ENCODE data around the gene HNRNPM. TPM values are rescaled to one million over a fixed set of nuclear protein-coding genes. Genes with fewer than 3 reads are reported as not detected.

The HNRNPM gene
- polyA plus RNA-seq, 3 donors, result 433 to 501 (median 481) TPM

DNA sequence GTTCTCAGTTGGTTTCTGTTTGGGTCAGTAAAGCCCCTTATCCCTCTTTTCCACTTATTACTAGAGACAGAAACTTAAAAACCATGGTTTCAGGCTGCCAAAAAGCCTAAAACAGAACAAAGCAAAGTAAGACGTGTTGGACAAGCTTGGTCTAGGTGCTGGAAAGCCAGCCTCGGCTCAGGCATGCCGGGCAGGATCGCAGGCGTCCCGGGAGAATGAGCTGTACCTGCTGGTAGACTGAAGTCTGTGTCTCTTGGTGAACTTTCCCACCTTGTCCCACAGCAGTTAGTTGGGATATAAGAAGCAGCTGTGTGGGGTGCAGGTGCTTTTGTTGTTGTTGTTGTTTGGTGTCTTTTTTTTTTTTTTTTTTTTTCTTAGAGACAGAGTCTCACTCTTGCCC lies 36.8 kb downstream of the HNRNPM start:
- DNase-seq (ENCODE audit: low read depth in 3 of 3, low spot score in 2 of 3), result no peak

DNA sequence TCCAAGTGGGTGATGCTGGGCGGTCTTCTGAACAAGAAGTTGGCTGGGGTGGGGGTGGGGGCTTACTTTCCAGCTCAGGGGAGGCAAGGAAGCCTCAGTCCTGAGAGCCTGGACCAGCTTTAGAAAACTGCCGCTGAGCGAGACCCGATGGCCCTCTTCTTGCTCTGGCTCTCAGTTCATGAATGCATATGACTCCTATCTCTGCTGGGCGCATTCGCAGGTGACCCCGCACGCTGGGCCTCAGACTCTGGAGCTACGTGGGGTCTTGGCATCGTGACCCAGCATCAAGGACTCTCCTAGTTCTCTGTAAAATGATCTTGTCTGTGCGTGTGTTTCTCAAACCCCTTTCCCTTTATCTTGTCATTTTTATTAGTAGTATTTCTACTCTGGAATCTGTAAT lies 37.9 kb downstream of the HNRNPM start:
- DNase-seq (ENCODE audit: low read depth in 3 of 3, low spot score in 2 of 3), result no peak

DNA sequence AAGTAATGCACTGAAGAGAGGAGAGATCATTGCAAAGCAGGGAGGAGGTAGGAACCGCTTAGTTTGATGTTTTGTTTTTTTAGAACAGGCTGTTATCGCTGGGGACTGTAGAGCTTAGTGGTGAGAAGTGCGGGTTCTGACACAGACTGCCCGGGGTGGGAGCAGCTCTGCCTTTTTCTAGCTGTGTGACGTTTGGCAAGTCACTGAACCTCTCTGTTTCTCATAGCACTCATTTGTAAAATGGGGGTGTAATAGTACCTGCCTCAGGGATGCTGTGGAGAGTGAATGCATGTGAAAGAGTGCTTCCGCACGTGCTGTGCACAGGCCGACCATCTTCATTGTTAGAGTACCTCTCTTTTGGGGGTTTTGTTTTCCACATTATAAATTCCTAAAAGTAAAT lies 38.4 kb downstream of the HNRNPM start:
- DNase-seq (ENCODE audit: low read depth in 3 of 3, low spot score in 2 of 3), result no peak

GRCh38 chr19:8484331-8484894 lies 39.6 kb downstream of the HNRNPM start:
- DNase-seq (ENCODE audit: low read depth in 3 of 3, low spot score in 2 of 3), result no peak

GRCh38 chr19:8485561-8486371 lies 41.0 kb downstream of the HNRNPM start:
- DNase-seq (ENCODE audit: low read depth in 3 of 3, low spot score in 2 of 3), result no peak

DNA sequence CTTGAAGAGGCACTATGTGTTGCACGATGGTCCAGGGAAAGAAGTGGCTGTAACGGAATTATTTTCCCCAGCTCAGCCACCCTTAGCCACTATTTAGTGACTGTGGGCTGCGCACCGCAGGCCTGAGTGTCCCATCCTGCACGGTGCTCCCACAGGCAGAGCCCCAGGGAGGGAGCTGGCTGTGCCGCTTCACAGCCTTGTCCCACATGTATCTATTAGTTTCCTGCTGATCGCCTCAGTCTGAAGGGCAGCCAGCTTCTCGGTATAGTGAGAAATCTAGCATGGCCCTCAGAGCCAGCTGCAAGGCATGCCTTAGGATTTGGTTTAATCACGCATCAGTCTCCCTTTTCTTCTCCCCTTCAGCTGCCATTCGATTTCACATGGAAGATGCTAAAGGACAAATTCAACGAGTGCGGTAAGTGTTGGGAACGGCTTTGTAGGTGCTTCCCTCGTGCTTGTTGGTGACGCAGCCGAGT lies 41.9 kb downstream of the HNRNPM start:
- DNase-seq (ENCODE audit: low read depth in 3 of 3, low spot score in 2 of 3), result no peak

DNA sequence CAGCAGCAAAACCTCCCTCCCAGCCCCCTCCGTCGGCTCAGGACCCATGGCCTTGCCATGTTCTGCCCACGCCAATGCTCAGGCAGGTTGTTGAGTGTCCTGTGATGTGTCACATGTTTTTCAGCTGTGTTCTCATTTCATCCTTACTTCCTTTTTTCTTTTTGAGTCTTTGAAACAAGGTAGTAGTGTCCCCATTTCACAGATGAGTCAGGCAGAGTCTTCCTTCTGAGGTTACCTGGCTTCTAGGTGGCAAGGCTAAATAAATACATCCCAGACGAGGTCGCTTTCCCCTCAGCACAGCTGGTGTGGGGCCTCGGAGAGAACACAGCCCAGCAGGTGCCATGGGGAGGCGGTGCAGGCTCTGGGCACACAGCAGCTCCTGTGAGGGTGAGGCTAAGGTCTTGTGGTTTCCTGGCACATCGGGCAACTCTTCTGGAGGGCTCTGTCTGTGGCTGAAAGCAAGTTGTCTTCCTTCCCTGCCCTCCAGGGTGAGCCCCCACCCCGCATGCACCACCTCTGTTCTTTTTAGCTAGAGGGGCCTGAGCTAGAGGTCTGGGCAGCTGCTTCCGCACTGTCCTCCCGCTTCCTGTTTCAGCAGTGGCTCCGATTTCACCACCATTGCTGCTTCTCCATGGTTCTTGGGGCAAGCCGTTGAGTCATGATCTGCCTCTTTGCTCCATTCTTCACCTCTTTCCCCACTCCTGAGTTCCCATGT lies 42.5 kb downstream of the HNRNPM start:
- DNase-seq (ENCODE audit: low read depth in 3 of 3, low spot score in 2 of 3), result no peak

DNA sequence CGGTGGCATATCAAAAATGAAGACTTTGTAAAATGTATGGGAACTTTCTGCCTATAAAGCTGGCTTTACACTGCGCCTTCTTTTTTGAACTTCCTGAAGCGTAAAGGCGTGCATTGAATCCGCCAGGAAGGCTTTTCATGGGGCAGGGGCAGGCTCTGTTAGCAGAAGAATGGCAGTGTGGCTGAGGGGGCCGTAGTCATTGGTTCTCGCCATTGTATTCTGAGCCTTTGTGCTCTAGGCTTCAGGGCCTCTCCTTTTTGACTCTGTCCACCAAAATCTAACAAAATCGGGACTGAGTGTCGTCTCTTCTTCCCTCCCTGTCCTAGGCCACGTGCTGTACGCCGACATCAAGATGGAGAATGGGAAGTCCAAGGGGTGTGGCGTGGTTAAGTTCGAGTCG lies 43.6 kb downstream of the HNRNPM start:
- no peak for DNase-seq (ENCODE audit: low read depth in 3 of 3, low spot score in 2 of 3)

GRCh38 chr19:8489561-8490394 lies 45.0 kb downstream of the HNRNPM start:
- no peak for DNase-seq (ENCODE audit: low read depth in 3 of 3, low spot score in 2 of 3)

- DNase-seq (ENCODE audit: low read depth in 3 of 3, low spot score in 2 of 3), result no peak
Observed at GRCh38 chr19:8490395-8490760, 45.6 kb downstream of the HNRNPM start.

GRCh38 chr19:8490873-8491272 lies 46.1 kb downstream of the HNRNPM start:
- no peak for DNase-seq (ENCODE audit: low read depth in 3 of 3, low spot score in 2 of 3)

- no peak for DNase-seq (ENCODE audit: low read depth in 3 of 3, low spot score in 2 of 3)
Observed at GRCh38 chr19:8491574-8491973, 46.8 kb downstream of the HNRNPM start.

- DNase-seq (ENCODE audit: low read depth in 3 of 3, low spot score in 2 of 3), result no peak
Observed at GRCh38 chr19:8494158-8494557, 49.4 kb downstream of the HNRNPM start.

DNA sequence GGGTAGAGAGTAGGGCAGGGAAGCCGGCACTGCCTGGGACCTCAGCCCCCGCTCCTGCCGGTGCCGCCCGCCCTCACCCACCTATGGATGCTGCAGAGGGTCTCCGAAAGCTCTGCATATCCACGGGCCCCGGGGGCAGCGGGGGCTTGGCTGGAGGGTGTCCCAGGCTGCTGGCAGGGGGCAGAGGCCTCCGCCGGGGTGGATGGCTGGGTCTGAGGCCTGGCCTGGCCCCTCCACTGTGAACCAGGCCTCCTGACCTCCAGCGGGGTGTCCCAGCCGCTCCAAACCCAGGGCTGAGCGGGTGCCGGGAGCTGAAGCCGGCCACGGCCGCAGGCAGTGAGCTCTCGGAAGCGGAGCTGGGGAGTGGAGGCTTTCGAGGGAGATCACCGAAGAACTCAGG lies 53.5 kb downstream of the HNRNPM start:
- DNase-seq (ENCODE audit: low read depth in 3 of 3, low spot score in 2 of 3), result no peak

DNA sequence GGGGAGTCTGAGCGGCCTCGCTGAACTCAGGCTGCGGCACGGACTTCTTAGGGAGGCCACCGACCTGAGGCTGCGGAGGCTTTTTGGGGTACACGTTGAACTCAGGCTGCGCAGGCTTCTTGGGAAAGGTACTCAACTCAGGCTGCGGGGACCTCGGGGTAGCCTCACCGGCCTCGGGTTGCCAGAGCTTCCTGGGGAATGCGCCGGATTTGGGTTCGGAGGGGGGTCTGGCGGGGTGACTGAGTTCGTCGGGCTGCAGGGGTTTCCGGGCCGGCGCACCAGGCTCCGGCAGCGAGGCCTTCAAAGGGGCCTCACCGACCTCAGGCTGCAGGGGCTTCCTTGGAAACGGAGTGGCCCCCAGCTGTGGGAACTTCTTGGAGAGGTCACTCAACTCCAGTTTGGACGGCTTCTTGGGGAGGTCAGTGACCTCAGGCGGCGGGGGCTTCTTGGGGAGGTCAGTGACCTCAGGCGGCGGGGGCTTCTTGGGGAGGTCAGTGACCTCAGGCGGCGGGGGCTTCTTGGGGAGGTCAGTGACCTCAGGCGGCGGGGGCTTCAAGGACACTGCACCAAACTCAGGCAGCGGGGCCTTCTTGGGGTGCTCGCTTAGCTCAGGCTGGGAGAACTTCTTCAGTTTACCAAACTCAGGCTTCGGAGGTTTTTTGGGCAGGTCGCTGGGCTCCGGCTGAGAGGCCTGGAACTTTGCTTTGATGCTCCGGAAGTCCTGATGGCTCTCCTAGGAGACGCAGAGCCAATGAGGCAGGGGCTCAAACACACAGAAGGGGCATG lies 54.5 kb downstream of the HNRNPM start:
- DNase-seq (ENCODE audit: low read depth in 3 of 3, low spot score in 2 of 3), result no peak

DNA sequence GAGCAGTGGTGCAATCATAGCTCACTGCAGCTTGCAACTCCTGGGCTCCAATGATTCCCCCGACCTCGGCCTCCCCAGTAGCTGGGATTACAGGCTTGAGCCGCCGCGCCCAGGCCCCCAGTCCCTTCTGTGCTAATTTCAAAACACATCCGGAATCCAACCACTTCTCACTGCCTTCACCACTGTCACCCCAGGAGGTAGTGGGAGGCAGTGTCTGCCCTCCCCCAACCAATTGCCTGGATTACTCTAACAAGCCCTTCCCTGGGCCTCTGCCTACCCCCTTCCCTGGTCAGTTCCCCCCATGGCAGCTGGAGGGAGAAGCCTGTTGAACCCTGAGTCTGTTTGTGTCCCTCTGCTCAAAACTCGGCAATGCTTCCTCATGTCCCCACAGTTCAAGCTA lies 55.4 kb downstream of the HNRNPM start:
- no peak for DNase-seq (ENCODE audit: low read depth in 3 of 3, low spot score in 2 of 3)

- no peak for DNase-seq (ENCODE audit: low read depth in 3 of 3, low spot score in 2 of 3)
Observed at GRCh38 chr19:8501516-8501915, 56.7 kb downstream of the HNRNPM start.

DNA sequence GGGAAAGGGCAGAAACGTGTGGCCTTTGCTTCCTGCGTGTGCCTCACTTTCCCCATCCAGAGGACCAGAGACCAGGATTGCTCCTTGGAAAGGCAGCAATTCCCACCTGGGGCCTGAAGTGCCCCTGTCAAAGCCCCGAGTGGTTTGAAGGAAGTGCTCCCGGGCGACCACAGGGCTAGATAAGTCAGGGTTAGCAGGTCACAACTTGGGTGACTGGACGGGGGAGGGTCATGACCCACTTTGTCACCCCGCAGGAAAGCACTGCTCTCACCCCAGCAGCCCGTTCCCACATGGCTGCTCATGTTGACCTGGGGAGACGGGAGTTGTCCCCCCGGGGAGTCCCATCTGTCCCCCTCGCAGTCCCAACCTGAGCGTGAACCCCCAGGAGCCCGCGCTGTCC lies 57.2 kb downstream of the HNRNPM start:
- DNase-seq (ENCODE audit: low read depth in 3 of 3, low spot score in 2 of 3), result no peak

- no peak for DNase-seq (ENCODE audit: low read depth in 3 of 3, low spot score in 2 of 3)
Observed at GRCh38 chr19:8503510-8503909, 58.7 kb downstream of the HNRNPM start.

GRCh38 chr19:8504171-8504570 lies 59.4 kb downstream of the HNRNPM start:
- DNase-seq (ENCODE audit: low read depth in 3 of 3, low spot score in 2 of 3), result no peak
